Vagina (tissue), 2 donors: Measurements from ENCODE around the gene C1orf146. TPM values are rescaled to one million over a fixed set of nuclear protein-coding genes. Genes with fewer than 3 reads are reported as not detected.

Experiments
- DNase-seq, 2 donors: peaks; one replicate each; pipeline ENCODE4 v3.0.0-alpha.2; 2017; ENCODE audit errors: extremely low spot score in 2 of 2
- H3K27ac ChIP-seq: fragments of 200-600 bp; sonication (generic); one replicate; pipeline ENCODE4 v1.5.1; 2019
- H3K27me3 ChIP-seq: fragments of 200-600 bp; sonication (generic); one replicate; pipeline ENCODE4 v1.5.1; 2019
- H3K36me3 ChIP-seq, 2 donors: fragments of 200-600 bp; sonication (generic); one replicate each; pipeline ENCODE4 v1.5.1; 2017 to 2019
- H3K4me1 ChIP-seq: fragments of 200-600 bp; sonication (generic); one replicate; pipeline ENCODE4 v1.5.1; 2019
- H3K4me3 ChIP-seq, 2 donors: fragments of 200-600 bp; sonication (generic); 1 replicate in 1 of 2; 2 replicates in 1 of 2; pipeline ENCODE4 v1.5.1; 2016 to 2019
- H3K9me3 ChIP-seq: fragments of 200-600 bp; sonication (generic); one replicate; pipeline ENCODE4 v1.5.1; 2019
- POLR2A ChIP-seq, 2 donors: fragments of 450-650 bp; IDR thresholded peaks; one replicate each; pipeline ENCODE4 v1.6.1; 2017; ENCODE audit warnings: antibody characterized with exemption in 2 of 2, mild to moderate bottlenecking in 2 of 2, moderate library complexity in 2 of 2
- POLR2AphosphoS5 ChIP-seq, 2 donors: sonication (generic); formaldehyde crosslinking; IDR thresholded peaks; one replicate each; pipeline ENCODE4 v1.9.0; 2017; ENCODE audit warnings: antibody characterized with exemption in 2 of 2, mild to moderate bottlenecking in 2 of 2, low read depth in 1 of 2; ENCODE audit not compliant: insufficient read depth in 1 of 2
- intact Hi-C: fragments of 100-400 bp; cut with DNase I; formaldehyde crosslinking; loops from one replicate; pipeline ENCODE4 v1.15.1; 2023
- total RNA-seq: library from RNA; depleted of rRNA; stranded (reverse); fragments of >200 nt; gene quantifications from one replicate; pipeline ENCODE4 v1.2.3, GENCODE V29; 2016
- TF ChIP-seq, protein P1 (sequence below), 3 experiments: fragments of 450-650 bp in 2 of 3; fragments of 200-600 bp in 1 of 3; sonication (generic) in 1 of 3; IDR thresholded peaks; one replicate each; pipeline ENCODE4 v1.5.1; 2017 to 2019; ENCODE audit warnings: antibody characterized with exemption in 3 of 3, mild to moderate bottlenecking in 2 of 3, moderate library complexity in 2 of 3

C1orf146 gene, protein sequence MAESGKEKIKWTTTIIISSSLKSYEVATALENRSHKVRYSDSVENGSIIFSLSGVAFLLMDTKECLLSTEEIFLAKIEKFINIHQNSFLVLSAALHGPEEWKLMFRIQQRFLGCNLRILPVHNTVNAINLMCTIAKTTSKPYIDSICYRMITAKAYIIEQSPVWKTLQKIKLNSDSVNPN
- total RNA-seq = not detected

DNA sequence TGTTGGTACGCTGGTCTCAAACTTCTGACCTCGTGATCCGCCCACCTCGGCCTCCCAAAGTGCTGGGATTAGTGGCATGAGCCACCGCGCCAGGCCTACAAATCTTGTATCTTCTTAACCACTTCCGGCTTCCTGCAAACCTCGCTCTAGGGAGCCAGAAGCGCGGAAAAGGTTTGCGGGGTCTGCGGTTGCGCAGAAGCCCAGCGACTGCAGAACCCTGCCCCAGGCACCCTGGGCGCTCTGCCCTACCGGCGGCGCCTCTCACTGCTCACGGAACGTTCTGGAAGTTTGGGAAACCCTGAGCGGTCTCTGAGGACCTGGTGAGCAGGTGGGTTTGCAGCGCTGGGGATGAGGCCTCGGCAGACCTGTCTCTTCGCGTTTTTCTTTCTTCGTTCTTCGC is at the start of gene C1orf146:
C1orf146 (plus strand) TSS at position 195 of the 400 bp plus-strand sequence. CDS start 13,506 bp downstream, outside the sequence.
- Histone ChIP-seq H3K27ac (no peak within 1 kb of the TSS), H3K4me1 (no peaks in the 10 kb centered on the region), H3K36me3 (no peaks in the 10 kb centered on the region), H3K9me3 (no peaks in the 10 kb centered on the region), H3K27me3 (no peaks in the 10 kb centered on the region), H3K4me3 (no peak within 1 kb of the TSS)
- TF ChIP-seq POLR2A (IDR thresholded peaks at IDR 0.05) (no peak), POLR2AphosphoS5 (IDR thresholded peaks at IDR 0.05; ENCODE audit: insufficient read depth in 1 of 2, low read depth in 1 of 2) (no peak)
- TF ChIP-seq, protein P1, sequence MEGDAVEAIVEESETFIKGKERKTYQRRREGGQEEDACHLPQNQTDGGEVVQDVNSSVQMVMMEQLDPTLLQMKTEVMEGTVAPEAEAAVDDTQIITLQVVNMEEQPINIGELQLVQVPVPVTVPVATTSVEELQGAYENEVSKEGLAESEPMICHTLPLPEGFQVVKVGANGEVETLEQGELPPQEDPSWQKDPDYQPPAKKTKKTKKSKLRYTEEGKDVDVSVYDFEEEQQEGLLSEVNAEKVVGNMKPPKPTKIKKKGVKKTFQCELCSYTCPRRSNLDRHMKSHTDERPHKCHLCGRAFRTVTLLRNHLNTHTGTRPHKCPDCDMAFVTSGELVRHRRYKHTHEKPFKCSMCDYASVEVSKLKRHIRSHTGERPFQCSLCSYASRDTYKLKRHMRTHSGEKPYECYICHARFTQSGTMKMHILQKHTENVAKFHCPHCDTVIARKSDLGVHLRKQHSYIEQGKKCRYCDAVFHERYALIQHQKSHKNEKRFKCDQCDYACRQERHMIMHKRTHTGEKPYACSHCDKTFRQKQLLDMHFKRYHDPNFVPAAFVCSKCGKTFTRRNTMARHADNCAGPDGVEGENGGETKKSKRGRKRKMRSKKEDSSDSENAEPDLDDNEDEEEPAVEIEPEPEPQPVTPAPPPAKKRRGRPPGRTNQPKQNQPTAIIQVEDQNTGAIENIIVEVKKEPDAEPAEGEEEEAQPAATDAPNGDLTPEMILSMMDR (IDR thresholded peaks at IDR 0.05) = no peak
- DNase-seq = no peak
- intact Hi-C loops = no loop called here

DNA sequence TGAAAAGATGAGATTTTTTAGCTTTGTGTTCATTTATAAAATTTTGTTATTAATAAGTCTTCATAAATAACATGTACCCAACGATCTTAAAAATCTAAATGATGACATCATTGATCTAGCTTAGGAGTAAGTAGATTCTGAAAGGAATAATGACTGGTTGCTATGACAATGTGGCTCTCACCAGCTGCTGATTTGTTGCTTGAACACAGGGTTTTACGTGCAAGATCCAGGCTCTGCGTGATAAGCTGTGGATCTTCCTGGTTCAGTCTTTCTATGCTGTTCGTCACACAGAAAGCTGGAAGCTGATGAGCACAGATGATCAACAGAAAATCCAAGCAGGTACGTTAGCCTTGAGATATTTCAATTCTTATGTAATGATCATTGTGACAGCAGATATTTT is 49.1 kb upstream of the C1orf146 start:
- H3K27ac ChIP-seq = no peak overlapping the region
- H3K36me3 ChIP-seq = peaks cover 0 to 4% of the 10 kb centered on the region in 2 donors
- no peaks in the 10 kb centered on the region for H3K9me3 ChIP-seq
- no peaks in the 10 kb centered on the region for H3K27me3 ChIP-seq
- H3K4me1 ChIP-seq = no peaks in the 10 kb centered on the region
- intact Hi-C loops = no loop called here
- DNase-seq = no peak
- TF ChIP-seq, protein P1 (IDR thresholded peaks at IDR 0.05) = no peak
- H3K4me3 ChIP-seq = no peak overlapping the region

DNA sequence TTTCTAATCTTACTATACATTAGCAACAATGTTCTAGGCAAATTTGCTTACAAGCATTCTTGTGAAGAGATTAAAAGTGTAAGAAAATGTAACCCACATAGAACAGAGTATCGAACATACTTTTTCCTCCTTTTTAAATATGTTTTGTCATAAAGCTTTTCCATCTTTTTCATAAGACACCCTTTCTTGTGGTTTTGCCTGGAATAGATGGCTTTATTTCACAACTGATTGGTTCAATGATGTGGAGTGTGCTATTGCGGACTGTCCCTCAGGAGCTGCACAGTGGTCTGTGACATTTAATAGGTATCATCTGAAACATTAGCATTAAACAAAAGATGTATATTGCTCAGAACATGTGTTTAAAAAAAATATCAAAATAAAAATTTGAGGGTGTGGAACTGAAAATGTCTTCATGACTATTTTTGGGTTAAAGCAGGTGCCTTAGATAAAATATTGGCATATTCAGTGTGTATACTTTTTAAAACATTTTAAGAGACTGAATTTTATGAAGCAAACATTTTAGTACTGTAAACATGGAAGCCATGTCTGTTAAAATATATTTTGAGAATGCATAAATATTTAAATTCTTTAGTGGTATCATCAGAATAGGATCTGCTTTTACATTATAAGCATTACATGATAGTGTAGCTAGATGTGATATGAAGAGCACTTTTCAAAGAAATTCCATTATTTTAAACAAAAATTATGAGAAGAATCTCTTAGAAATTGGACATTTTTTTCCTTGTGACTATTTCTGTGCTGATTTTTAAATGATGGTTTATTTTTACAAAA is 48.3 kb upstream of the C1orf146 start:
- H3K27ac ChIP-seq = no peak overlapping the region
- intact Hi-C loops = no loop called here
- DNase-seq = no peak
- no peaks in the 10 kb centered on the region for H3K4me1 ChIP-seq
- TF ChIP-seq, protein P1 (IDR thresholded peaks at IDR 0.05) = no peak
- TF ChIP-seq POLR2AphosphoS5 (IDR thresholded peaks at IDR 0.05; ENCODE audit: insufficient read depth in 1 of 2, low read depth in 1 of 2) = no peak
- H3K4me3 ChIP-seq = no peak overlapping the region
- no peaks in the 10 kb centered on the region for H3K27me3 ChIP-seq
- peaks cover 0 to 4% of the 10 kb centered on the region in 2 donors for H3K36me3 ChIP-seq
- no peaks in the 10 kb centered on the region for H3K9me3 ChIP-seq

DNA sequence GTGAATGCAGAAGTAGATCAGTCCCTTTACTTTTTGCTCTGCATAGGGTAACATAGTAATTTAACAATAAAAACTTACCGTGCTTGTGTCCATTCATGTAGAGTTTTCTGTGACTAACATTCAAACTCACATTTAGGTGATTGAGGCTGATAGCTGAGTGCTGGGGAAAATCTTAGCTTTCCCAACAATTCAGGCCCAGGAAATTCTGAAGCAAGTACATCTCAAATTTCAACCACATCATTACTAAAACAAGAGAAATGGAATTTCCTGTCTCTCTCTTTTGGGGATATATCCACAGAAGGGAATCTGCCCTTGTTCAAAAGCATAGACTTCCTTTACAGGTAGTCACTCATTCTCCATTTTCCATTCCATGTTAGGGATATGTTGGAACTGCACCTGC is 33.1 kb upstream of the C1orf146 start:
- DNase-seq = no peak
- H3K4me3 ChIP-seq = no peak overlapping the region
- TF ChIP-seq POLR2AphosphoS5 (IDR thresholded peaks at IDR 0.05; ENCODE audit: insufficient read depth in 1 of 2, low read depth in 1 of 2) (no peak), POLR2A (IDR thresholded peaks at IDR 0.05) (no peak)
- H3K27ac ChIP-seq = no peak overlapping the region
- peaks cover 0 to 9% of the 10 kb centered on the region in 2 donors for H3K36me3 ChIP-seq
- H3K9me3 ChIP-seq = no peaks in the 10 kb centered on the region
- intact Hi-C loops = no loop called here
- H3K27me3 ChIP-seq = no peaks in the 10 kb centered on the region
- no peaks in the 10 kb centered on the region for H3K4me1 ChIP-seq

DNA sequence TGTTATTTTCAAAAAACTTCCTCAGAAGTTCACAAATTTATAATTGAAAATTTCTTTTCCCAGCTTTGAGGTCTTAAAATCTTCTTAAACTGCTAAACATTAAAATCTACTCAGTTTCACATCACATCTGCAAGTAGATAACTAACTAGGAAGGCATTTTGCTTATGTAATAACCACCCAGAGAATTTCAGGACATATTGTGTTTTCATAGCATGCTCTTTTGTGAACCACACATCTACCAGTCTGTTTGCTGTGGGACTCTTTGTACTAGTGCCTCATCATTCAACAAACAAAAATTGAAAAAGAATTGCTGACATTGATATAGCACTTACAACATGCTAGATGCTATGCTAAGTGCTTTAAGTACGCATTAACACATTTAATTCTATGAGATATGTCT is 31.6 kb upstream of the C1orf146 start:
- TF ChIP-seq, protein P1 (IDR thresholded peaks at IDR 0.05) = no peak
- no peak for TF ChIP-seq POLR2AphosphoS5 (IDR thresholded peaks at IDR 0.05; ENCODE audit: insufficient read depth in 1 of 2, low read depth in 1 of 2)
- H3K9me3 ChIP-seq = no peaks in the 10 kb centered on the region
- H3K27ac ChIP-seq = no peak overlapping the region
- intact Hi-C loops = no loop called here
- DNase-seq = no peak
- H3K27me3 ChIP-seq = no peaks in the 10 kb centered on the region
- H3K4me3 ChIP-seq = no peak overlapping the region
- no peaks in the 10 kb centered on the region for H3K4me1 ChIP-seq
- no peaks in the 10 kb centered on the region for H3K36me3 ChIP-seq
